NCI-H82 (cell line): ENCODE measurements around the gene MRPL42.
"Not testable (repeated sequence)": the region's sequence is repeated elsewhere in the genome, so short reads cannot be mapped to it uniquely, and the experiment has no call there.

Experiments used
- DNase-seq: peaks from one replicate; lab custom pipeline; 2025; lab: John Stamatoyannopoulos, UW

The MRPL42 gene

GRCh38 chr12:93467351-93468007 is at the start of gene MRPL42:
Gene MRPL42, plus strand, starts transcription at chr12:93467514. Its CDS starts 1,772 bp downstream, at chr12:93469286.
- DNase-seq = peak; percentile 94

DNA sequence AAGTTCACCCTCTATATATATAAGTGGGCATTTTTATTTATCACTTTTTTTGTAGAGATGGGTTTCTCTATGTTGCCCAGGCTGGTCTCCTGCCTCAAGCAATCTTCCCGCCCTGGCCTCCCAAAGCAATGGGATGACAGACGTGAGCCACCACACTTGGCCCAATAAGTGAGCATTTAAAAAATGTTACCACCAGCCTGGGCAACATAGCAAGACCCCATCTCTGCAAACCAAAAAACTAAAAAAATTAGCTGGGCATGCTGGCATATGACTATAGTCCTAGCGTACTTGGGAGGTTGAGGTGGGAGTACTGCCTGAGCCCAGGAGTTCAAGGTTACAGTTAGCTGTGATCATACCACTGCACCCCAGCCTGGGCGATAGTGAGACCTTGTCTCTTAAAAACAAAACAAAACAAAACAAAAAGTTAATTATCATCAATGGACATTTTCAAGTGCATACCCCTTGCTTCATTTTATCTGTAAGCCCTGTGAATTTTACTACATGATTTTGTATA is 49.3 kb upstream of the MRPL42 start:
- DNase-seq = no peak

- DNase-seq = peak; percentile 75
Measured at GRCh38 chr12:93419388-93420034, 47.8 kb upstream of the MRPL42 start.

- DNase-seq = no peak
Measured at GRCh38 chr12:93422050-93422449, 45.3 kb upstream of the MRPL42 start.

- peak; percentile 18 for DNase-seq
Measured at GRCh38 chr12:93425736-93426411, 41.4 kb upstream of the MRPL42 start.

GRCh38 chr12:93426412-93426805 is 40.9 kb upstream of the MRPL42 start:
- DNase-seq = no peak

DNA sequence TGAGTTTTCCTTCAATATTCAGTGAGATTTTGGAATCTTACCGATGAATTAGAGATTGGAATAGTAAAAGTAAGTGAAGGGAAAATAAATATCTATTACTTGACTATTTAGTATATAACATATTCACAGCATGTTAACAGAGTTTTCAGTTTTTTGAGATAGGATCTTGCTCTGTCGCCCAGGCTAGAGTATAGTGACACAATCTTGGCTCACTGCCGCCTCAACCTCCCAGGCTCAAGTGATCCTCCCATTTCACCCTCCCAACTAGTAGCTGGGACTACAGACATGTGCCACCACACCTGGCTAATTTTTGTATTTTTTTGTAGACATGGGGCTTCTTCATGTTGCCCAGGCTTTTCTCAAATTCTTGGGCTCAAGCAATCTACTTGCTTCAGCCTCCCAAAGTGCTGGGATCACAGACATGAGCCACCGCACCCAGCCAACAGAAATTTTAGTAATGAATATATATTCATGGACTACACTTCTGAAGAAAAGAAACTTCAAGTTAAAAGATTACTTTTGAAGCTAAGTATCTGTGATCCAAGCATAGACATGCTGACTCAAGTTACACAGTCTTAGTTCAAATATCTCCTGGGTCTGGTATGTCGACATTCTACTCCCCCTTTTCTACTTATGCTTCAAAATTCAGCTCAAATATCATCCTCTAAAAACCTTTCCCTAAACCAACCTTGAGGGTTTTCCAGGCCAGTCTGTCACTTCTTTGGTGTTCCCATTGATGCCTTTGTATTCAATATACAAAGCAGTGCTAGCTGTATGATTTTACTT is 39.3 kb upstream of the MRPL42 start:
- DNase-seq = no peak

DNA sequence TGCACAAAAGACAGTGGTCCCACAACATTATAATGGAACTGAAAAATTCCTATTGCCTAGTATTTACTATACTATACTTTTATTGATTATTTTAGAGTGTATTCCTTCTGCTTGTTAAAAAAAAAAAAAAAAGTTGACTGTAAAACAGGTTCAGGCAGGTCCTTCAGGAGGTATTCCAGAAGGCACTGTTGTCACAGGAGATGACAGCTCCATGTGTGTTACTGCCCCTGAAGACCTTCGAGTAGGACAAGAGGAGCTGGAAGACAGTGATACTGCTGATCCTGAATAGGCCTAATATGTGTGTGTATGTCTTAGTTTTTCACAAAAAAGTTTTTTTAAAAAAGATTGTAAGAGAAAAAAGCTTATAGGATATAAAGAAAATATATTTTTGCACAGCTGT is 37.9 kb upstream of the MRPL42 start:
- DNase-seq = no peak

- no peak for DNase-seq
Measured at GRCh38 chr12:93429852-93430251, 37.5 kb upstream of the MRPL42 start.

DNA sequence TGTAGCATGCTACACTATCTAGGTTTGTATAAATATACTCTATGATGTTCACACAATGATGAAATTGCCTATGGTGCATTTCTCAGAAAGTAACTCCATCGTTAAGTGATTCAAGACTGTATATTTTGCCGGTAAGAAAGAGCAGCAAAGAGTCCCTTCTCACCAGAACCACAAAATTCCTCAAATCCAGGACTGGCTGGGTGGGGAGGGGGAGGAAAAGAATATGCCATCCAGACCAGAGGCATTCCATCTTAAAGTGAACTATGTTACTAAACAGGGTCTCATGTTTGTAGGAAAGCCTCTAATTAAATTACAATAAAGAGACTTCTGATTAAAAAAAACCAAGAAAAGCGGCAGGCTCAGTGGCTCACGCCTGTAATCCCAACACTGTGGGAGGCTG is 37.0 kb upstream of the MRPL42 start:
- no peak for DNase-seq

GRCh38 chr12:93432031-93432430 is 35.3 kb upstream of the MRPL42 start:
- DNase-seq = not testable (repeated sequence)

GRCh38 chr12:93434256-93434865 is 33.0 kb upstream of the MRPL42 start:
- no peak for DNase-seq

DNA sequence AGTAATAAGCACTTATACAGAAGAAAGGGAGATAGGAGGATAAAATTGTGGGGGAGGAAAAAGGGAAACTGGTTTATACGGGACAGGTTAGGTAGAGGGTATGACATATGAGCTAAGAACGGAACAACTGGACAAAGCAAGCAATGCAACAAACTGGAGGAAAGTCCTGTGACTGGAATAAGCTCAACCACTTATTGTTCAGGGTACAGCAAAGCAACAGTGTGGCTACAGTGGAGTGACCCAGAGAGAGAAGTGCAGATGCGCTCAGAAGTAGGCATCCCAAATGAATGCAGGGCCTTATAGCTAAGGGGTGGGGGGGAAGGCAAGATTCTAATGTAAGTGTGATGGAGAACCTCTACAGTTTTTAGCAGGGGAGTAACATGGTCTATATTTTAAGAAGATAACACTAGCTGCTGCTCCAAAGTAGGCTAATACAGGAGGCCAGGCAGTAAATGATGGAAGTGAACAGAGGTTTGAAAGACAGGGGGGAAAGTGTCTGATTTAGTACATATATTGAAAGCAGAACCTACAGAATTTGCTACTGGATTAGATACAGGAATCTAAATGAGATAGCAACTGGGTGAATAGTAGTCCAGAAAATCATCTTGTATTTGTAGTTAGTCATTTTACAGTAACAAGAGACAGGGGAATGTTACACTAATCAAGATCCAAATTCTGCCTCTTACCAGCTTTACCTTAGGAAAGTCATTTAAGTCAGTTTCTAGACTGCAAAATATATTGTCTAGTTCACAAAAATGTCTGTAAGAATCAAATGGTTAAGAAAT is 28.9 kb upstream of the MRPL42 start:
- DNase-seq = no peak

DNA sequence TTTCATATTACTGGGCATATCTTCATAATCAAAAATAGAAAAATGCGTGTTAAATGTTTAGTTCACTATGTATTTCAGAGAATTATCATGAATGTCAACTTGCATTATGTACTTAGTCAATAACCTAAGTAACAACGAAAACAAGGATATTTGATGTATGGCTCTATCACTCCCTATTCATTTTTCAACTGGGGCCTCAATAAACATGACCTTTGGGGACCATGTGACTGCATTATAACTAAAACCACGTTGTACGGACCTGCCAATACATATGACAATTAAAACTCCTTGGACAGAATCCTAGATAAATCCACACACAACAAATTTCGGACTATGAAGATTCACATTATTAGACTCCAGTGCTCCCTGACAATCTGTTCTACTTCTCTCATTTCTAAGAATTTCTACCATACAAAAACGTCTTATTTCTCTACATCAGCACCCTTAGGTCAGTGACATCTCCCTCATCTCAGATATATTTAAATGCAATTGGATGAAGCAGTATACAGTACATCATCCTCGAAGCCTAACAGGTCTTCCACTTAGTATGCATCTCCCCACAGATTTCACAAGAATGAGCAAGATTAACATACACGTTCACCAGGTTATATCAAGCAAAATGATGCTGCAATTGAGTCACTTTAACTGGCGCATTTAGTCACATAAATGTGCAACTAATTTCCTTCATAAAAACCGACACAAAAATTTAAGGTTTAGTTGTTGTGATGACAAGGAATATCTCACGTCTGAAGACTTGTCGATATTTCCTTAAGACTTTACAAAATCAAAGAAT is 27.1 kb upstream of the MRPL42 start:
- peak; percentile 12 for DNase-seq

- peak; percentile 36 for DNase-seq
Measured at GRCh38 chr12:93441081-93441616, 26.2 kb upstream of the MRPL42 start.

GRCh38 chr12:93441617-93442410 is 25.5 kb upstream of the MRPL42 start, which contains the start of gene UBE2N:
Gene UBE2N, minus strand, starts transcription at chr12:93441947. Its CDS starts 63 bp downstream, at chr12:93441884.
- peak; percentile 98 for DNase-seq

DNA sequence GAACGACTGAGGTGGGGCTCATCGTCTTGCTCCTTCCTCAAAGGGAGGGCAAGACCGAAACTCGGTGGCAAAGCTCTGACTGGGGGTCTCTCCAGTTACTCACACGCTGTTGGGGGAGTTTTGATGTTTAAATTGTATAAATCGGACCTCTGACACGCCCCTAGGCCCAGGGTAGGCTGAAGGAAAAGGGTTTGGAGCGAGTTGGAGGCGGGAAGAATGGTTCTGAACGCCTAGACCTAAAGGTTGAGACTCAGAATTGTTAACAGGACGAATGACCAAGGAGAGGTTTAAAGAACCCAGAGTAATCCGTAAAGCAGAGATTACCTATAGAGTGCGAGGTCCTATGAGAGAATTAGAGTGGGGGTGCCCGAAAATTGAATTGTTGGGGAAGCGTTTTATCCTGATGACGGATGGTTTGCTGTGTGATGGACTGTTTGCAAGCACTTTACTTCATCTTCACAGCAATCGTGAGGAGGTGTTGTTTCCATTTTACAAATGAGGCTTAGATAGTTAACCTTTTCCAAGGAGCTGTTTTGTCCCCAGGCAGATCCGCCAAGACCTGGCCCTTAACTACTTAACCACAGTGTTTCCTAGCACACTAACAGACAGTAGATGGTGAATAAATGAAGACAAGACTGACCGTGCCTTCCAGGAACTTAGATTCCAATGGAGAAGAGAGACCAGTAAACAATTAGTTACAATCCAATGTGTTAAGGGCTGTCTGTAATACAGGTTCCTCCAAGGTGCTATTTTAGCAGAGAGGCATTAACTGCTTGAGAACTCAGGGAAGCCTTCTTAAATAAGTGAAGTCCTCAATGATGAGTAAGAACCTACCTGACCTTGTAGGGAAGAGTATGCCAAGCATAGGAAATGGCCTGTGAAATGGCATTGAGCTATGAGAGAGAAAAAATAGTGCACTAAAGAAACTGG is 24.6 kb upstream of the MRPL42 start:
- peak; percentile 82 for DNase-seq

DNA sequence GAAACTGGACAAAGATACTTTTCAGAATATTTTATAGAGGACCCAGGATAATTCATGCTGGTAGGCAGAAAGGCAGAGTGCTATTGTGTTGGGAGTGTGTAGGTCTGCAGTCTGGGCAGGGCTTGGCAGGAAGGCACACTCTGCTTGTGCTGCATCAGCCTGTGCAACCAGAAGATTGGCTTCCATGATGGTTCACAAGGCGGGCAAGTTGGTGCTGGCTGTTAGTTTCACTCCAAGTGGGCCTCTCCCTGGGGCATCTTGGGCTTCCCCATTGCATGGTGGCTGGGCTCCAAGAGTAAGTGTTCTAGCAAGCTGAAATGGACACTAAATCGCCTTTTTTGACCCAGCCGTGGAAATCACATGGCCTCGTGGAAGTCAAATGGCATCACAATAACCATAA is 23.7 kb upstream of the MRPL42 start:
- no peak for DNase-seq
